ENCODE data around the gene A3GALT2. TPM values are rescaled to one million over a fixed set of nuclear protein-coding genes. Genes with fewer than 3 reads are reported as not detected.
A peak's percentile ranks its signal among the peaks of the same experiment; 100 is the strongest.

Gene A3GALT2
- total and polyA plus RNA-seq, 4 donors, result not detected

DNA sequence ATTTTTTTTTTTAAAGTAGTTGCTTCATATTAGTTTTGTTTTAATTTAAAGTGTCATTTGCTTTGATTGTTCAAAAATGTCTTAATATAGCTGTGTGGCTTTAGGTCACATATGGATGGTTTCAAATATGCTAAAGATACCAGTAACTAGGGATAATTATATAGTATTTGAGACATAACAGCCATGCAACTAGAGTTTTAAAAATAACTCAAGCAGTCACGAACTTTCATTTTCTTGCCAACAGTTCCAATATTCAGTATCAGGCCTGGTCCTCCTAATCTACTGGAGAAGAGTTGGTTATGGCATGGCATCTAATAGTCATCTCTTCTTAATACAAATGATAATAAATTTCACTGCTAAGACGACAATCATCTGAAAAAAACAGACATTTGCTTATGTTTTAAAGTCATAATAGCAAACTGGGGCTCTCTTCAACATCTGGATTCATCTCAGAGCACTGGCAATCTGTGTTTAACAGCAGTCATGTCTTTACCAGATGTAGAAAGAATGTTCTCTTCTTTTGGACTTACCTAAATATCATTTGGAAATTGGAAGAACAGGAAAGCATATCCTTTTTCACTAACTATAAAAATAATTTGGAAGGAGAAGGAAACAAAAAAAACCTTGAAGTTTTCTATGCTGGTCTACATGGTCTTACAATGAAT lies 24.1 kb upstream of the A3GALT2 start:
- TF ChIP-seq FOXA1 (IDR thresholded peaks at IDR 0.05), result no peak
- no peak for TF ChIP-seq NR2F2 (IDR thresholded peaks at IDR 0.05)
- TF ChIP-seq, protein P1, sequence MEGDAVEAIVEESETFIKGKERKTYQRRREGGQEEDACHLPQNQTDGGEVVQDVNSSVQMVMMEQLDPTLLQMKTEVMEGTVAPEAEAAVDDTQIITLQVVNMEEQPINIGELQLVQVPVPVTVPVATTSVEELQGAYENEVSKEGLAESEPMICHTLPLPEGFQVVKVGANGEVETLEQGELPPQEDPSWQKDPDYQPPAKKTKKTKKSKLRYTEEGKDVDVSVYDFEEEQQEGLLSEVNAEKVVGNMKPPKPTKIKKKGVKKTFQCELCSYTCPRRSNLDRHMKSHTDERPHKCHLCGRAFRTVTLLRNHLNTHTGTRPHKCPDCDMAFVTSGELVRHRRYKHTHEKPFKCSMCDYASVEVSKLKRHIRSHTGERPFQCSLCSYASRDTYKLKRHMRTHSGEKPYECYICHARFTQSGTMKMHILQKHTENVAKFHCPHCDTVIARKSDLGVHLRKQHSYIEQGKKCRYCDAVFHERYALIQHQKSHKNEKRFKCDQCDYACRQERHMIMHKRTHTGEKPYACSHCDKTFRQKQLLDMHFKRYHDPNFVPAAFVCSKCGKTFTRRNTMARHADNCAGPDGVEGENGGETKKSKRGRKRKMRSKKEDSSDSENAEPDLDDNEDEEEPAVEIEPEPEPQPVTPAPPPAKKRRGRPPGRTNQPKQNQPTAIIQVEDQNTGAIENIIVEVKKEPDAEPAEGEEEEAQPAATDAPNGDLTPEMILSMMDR (IDR thresholded peaks at IDR 0.05; ENCODE audit: low read depth, low read length, missing input control), result no peak
- no peak for TF ChIP-seq HNF4A (conservative IDR thresholded peaks at IDR 0.05)
- no peak for TF ChIP-seq GABPA (IDR thresholded peaks at IDR 0.05 in 1 of 2, conservative IDR thresholded peaks at IDR 0.05 in 1 of 2)
- no peak for TF ChIP-seq YY1 (IDR thresholded peaks at IDR 0.05)
- TF ChIP-seq, protein P2, sequence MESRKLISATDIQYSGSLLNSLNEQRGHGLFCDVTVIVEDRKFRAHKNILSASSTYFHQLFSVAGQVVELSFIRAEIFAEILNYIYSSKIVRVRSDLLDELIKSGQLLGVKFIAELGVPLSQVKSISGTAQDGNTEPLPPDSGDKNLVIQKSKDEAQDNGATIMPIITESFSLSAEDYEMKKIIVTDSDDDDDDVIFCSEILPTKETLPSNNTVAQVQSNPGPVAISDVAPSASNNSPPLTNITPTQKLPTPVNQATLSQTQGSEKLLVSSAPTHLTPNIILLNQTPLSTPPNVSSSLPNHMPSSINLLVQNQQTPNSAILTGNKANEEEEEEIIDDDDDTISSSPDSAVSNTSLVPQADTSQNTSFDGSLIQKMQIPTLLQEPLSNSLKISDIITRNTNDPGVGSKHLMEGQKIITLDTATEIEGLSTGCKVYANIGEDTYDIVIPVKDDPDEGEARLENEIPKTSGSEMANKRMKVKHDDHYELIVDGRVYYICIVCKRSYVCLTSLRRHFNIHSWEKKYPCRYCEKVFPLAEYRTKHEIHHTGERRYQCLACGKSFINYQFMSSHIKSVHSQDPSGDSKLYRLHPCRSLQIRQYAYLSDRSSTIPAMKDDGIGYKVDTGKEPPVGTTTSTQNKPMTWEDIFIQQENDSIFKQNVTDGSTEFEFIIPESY (IDR thresholded peaks at IDR 0.05), result no peak
- no peak for TF ChIP-seq RXRA (IDR thresholded peaks at IDR 0.05)
- TF ChIP-seq FOXA2 (IDR thresholded peaks at IDR 0.05), result no peak
- TF ChIP-seq RAD21 (IDR thresholded peaks at IDR 0.05), result no peak
- TF ChIP-seq TAF1 (conservative IDR thresholded peaks at IDR 0.05), result no peak
- peak overlapping the region in 1 of 2 donors; percentile 26 for H3K9ac ChIP-seq (ENCODE audit: low read depth in 1 of 2, low read length in 2 of 2)

DNA sequence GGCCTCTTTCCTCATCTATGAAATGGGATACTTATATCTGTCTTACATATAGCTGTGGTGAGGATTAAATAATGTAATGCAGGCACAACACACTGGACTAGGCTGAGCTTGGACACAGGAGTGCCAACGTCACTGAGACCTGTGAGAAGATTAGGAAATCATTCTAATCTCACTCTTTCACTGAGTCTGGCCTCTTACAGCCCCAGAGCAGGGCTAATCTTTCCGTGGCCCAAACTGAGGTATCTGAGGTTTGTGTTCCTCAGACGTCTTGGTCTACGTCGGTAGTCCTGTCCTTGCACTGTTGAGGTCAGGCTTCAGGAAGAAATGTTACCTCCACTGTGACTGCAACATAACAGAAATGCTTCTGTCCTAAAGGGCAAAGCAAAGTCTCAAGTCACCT lies 22.6 kb upstream of the A3GALT2 start:
- Histone ChIP-seq H3K27me3 (ENCODE audit: control insufficient read depth in 4 of 4, insufficient read depth in 4 of 4, low read length in 3 of 4) (no peaks in the 10 kb centered on the region), H3K9me3 (ENCODE audit: control insufficient read depth in 4 of 4, low read length in 3 of 4) (no peaks in the 10 kb centered on the region), H3K4me3 (ENCODE audit: low read depth in 1 of 3, low read length in 3 of 3) (no peak overlapping the region), H3K27ac (ENCODE audit: low read depth in 1 of 2, low read length in 2 of 2) (peak overlapping the region; percentile 97 to 99), H3K4me1 (ENCODE audit: control insufficient read depth in 4 of 4, insufficient read depth in 4 of 4, low read length in 3 of 4) (peaks cover 31 to 96% (median 74%) of the 10 kb centered on the region in 4 donors), H3K36me3 (ENCODE audit: control insufficient read depth in 4 of 4, insufficient read depth in 3 of 4, low read depth in 1 of 4, low read length in 3 of 4) (no peaks in the 10 kb centered on the region), H3K9ac (ENCODE audit: low read depth in 1 of 2, low read length in 2 of 2) (peak overlapping the region in 1 of 2 donors; percentile 36)
- WGBS, result 15% methylated on average over 5 of the region's 5 CpGs
- DNase-seq (ENCODE audit: low spot score), result no peak
- TF ChIP-seq YY1 (IDR thresholded peaks at IDR 0.05) (peak; percentile 17), RXRA (IDR thresholded peaks at IDR 0.05) (peak in 1 of 2 donors; percentile 34), RAD21 (IDR thresholded peaks at IDR 0.05) (no peak), FOXA1 (IDR thresholded peaks at IDR 0.05) (no peak), HNF4A (conservative IDR thresholded peaks at IDR 0.05) (peak; percentile 4 to 46), FOXA2 (IDR thresholded peaks at IDR 0.05) (no peak), SP1 (IDR thresholded peaks at IDR 0.05) (no peak), HNF4G (IDR thresholded peaks at IDR 0.05) (no peak), NR2F2 (IDR thresholded peaks at IDR 0.05) (no peak), JUND (IDR thresholded peaks at IDR 0.05) (no peak), GABPA (IDR thresholded peaks at IDR 0.05 in 1 of 2, conservative IDR thresholded peaks at IDR 0.05 in 1 of 2) (no peak), EGR1 (IDR thresholded peaks at IDR 0.05; ENCODE audit: low read depth in 2 of 2) (no peak)
- TF ChIP-seq, protein P2 (IDR thresholded peaks at IDR 0.05), result no peak
- TF ChIP-seq, protein P3, sequence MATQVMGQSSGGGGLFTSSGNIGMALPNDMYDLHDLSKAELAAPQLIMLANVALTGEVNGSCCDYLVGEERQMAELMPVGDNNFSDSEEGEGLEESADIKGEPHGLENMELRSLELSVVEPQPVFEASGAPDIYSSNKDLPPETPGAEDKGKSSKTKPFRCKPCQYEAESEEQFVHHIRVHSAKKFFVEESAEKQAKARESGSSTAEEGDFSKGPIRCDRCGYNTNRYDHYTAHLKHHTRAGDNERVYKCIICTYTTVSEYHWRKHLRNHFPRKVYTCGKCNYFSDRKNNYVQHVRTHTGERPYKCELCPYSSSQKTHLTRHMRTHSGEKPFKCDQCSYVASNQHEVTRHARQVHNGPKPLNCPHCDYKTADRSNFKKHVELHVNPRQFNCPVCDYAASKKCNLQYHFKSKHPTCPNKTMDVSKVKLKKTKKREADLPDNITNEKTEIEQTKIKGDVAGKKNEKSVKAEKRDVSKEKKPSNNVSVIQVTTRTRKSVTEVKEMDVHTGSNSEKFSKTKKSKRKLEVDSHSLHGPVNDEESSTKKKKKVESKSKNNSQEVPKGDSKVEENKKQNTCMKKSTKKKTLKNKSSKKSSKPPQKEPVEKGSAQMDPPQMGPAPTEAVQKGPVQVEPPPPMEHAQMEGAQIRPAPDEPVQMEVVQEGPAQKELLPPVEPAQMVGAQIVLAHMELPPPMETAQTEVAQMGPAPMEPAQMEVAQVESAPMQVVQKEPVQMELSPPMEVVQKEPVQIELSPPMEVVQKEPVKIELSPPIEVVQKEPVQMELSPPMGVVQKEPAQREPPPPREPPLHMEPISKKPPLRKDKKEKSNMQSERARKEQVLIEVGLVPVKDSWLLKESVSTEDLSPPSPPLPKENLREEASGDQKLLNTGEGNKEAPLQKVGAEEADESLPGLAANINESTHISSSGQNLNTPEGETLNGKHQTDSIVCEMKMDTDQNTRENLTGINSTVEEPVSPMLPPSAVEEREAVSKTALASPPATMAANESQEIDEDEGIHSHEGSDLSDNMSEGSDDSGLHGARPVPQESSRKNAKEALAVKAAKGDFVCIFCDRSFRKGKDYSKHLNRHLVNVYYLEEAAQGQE (IDR thresholded peaks at IDR 0.05), result no peak
- TF ChIP-seq, protein P4, sequence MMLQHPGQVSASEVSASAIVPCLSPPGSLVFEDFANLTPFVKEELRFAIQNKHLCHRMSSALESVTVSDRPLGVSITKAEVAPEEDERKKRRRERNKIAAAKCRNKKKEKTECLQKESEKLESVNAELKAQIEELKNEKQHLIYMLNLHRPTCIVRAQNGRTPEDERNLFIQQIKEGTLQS (IDR thresholded peaks at IDR 0.05), result no peak

More for the DNA sequence above, 24.1 kb upstream of the A3GALT2 start:
- H3K27ac ChIP-seq (ENCODE audit: low read depth in 1 of 2, low read length in 2 of 2), result peak overlapping the region; percentile 97 to 99
- H3K4me3 ChIP-seq (ENCODE audit: low read depth in 1 of 3, low read length in 3 of 3), result no peak overlapping the region
- DNase-seq (ENCODE audit: low spot score), result no peak
- WGBS, result 50% methylated on average over 2 of the region's 2 CpGs
- H3K27me3 ChIP-seq (ENCODE audit: control insufficient read depth in 4 of 4, insufficient read depth in 4 of 4, low read length in 3 of 4), result no peaks in the 10 kb centered on the region
- H3K36me3 ChIP-seq (ENCODE audit: control insufficient read depth in 4 of 4, insufficient read depth in 3 of 4, low read depth in 1 of 4, low read length in 3 of 4), result no peaks in the 10 kb centered on the region
- no peaks in the 10 kb centered on the region for H3K9me3 ChIP-seq (ENCODE audit: control insufficient read depth in 4 of 4, low read length in 3 of 4)
- peaks cover 23 to 82% (median 59%) of the 10 kb centered on the region in 4 donors for H3K4me1 ChIP-seq (ENCODE audit: control insufficient read depth in 4 of 4, insufficient read depth in 4 of 4, low read length in 3 of 4)
